CD14-positive monocyte (primary cell): ENCODE results near the gene KRT6C. TPM values are rescaled to one million over a fixed set of nuclear protein-coding genes. Genes with fewer than 3 reads are reported as not detected.

Source experiments
- DNase-seq, 3 donors: peaks; one replicate each; pipeline ENCODE4 v3.0.0-alpha.2; 2011 to 2022
- H2AFZ ChIP-seq: 2 replicates; pipeline ENCODE4 v1.6.0; 2012; ENCODE audit warnings: mild to moderate bottlenecking, low read depth, low read length, inconsistent platforms; ENCODE audit not compliant: insufficient read depth, poor library complexity, severe bottlenecking
- H3K27ac ChIP-seq, 2 donors: 1 replicate in 1 of 2; 2 replicates in 1 of 2; pipeline ENCODE4 v1.5.1; 2012 to 2013; ENCODE audit warnings: low read length in 2 of 2, control low read depth in 1 of 2, inconsistent platforms in 1 of 2, low read depth in 1 of 2, mild to moderate bottlenecking in 1 of 2
- H3K27me3 ChIP-seq, 2 donors: one replicate each; pipeline versions ENCODE4 v1.6.0 to v1.6.1; 2011 to 2013; ENCODE audit warnings: low read length in 2 of 2; ENCODE audit not compliant: control insufficient read depth in 2 of 2, insufficient read depth in 2 of 2
- H3K36me3 ChIP-seq, 2 donors: replicated peaks in 1 of 2; 1 replicate in 1 of 2; 2 replicates in 1 of 2; pipeline versions ENCODE4 v1.5.1 to v1.6.1; 2012 to 2013; ENCODE audit warnings: low read length in 2 of 2, control low read depth in 1 of 2, inconsistent platforms in 1 of 2, mild to moderate bottlenecking in 1 of 2; ENCODE audit not compliant: insufficient read depth in 2 of 2, control insufficient read depth in 1 of 2
- H3K4me1 ChIP-seq, 2 donors: 1 replicate in 1 of 2; 2 replicates in 1 of 2; pipeline versions ENCODE4 v1.5.1 to v1.6.1; 2012 to 2013; ENCODE audit warnings: low read length in 2 of 2, control low read depth in 1 of 2, inconsistent platforms in 1 of 2, mild to moderate bottlenecking in 1 of 2, moderate library complexity in 1 of 2; ENCODE audit not compliant: insufficient read depth in 2 of 2, control insufficient read depth in 1 of 2
- H3K4me2 ChIP-seq: replicated peaks from 2 replicates; pipeline ENCODE3; 2012; ENCODE audit warnings: low read length, moderate library complexity, mild to moderate bottlenecking; ENCODE audit not compliant: poor library complexity, severe bottlenecking; ENCODE audit errors: extremely low read depth
- H3K4me3 ChIP-seq, 3 experiments: fragments of 200-600 bp in 1 of 3; sonication (generic) in 1 of 3; replicated peaks in 1 of 3; 1 replicate in 2 of 3; 2 replicates in 1 of 3; pipeline ENCODE4 v1.5.1; 2011 to 2013; ENCODE audit warnings: low read length in 3 of 3, mild to moderate bottlenecking in 3 of 3, control low read depth in 2 of 3, low read depth in 2 of 3, inconsistent platforms in 1 of 3, moderate library complexity in 1 of 3
- H3K79me2 ChIP-seq: 2 replicates; pipeline ENCODE4 v1.6.0; 2012; ENCODE audit warnings: mild to moderate bottlenecking, control low read depth, inconsistent platforms, low read length, moderate library complexity; ENCODE audit not compliant: insufficient read depth
- H3K9ac ChIP-seq: 2 replicates; pipeline ENCODE4 v1.6.0; 2017; ENCODE audit warnings: low read length, mild to moderate bottlenecking; ENCODE audit not compliant: insufficient read depth, poor library complexity, severe bottlenecking
- H3K9me3 ChIP-seq, 2 donors: replicated peaks in 1 of 2; 1 replicate in 1 of 2; 2 replicates in 1 of 2; pipeline versions ENCODE4 v1.5.1 to v1.6.1; 2012 to 2013; ENCODE audit warnings: low read length in 2 of 2, control low read depth in 1 of 2; ENCODE audit not compliant: control insufficient read depth in 1 of 2, insufficient read depth in 1 of 2
- H4K20me1 ChIP-seq: 2 replicates; pipeline ENCODE4 v1.6.0; 2012; ENCODE audit warnings: mild to moderate bottlenecking, low read length, control low read depth, moderate library complexity; ENCODE audit not compliant: insufficient read depth
- H3K27ac Mint-ChIP-seq, 7 donors: one replicate each; pipeline ENCODE4 v1.8.0; 2020; ENCODE audit warnings: mild to moderate bottlenecking in 7 of 7, mixed read lengths in 7 of 7, moderate library complexity in 6 of 7, inconsistent platforms in 2 of 7
- H3K27me3 Mint-ChIP-seq, 3 donors: one replicate each; pipeline ENCODE4 v1.8.0; 2021 to 2022; ENCODE audit warnings: low read depth in 3 of 3, mild to moderate bottlenecking in 3 of 3, mixed read lengths in 3 of 3, moderate library complexity in 3 of 3, inconsistent platforms in 1 of 3
- H3K36me3 Mint-ChIP-seq, 2 donors: one replicate each; pipeline ENCODE4 v1.8.0; 2020; ENCODE audit warnings: mixed read lengths in 2 of 2, inconsistent platforms in 1 of 2, mild to moderate bottlenecking in 1 of 2
- H3K4me1 Mint-ChIP-seq: one replicate; pipeline ENCODE4 v1.8.0; 2020; ENCODE audit warnings: mild to moderate bottlenecking, mixed read lengths
- H3K4me3 Mint-ChIP-seq, 2 donors: one replicate each; pipeline ENCODE4 v1.8.0; 2020; ENCODE audit warnings: mild to moderate bottlenecking in 2 of 2, mixed read lengths in 2 of 2, moderate library complexity in 1 of 2
- H3K9me3 Mint-ChIP-seq, 7 donors: one replicate each; pipeline ENCODE4 v1.8.0; 2020 to 2022; ENCODE audit warnings: mixed read lengths in 7 of 7, mild to moderate bottlenecking in 6 of 7, moderate library complexity in 6 of 7, inconsistent platforms in 2 of 7
- CTCF ChIP-seq: fragments of 200-600 bp; IDR thresholded peaks from one replicate; pipeline ENCODE4 v1.8.0; 2022; ENCODE audit warnings: antibody characterized with exemption, mild to moderate bottlenecking
- WGBS: methylation state at CpG from one replicate; pipeline ENCODE4 v1.1.5; 2013; ENCODE audit warnings: missing lambda C conversion rate; ENCODE audit not compliant: insufficient coverage; 5-methylcytosine and 5-hydroxymethylcytosine counted together
- intact Hi-C, 2 donors: fragments of 100-400 bp; cut with micrococcal nuclease; formaldehyde crosslinking; loops; one replicate each; pipeline versions ENCODE4 v1.15.0 to v1.15.1; 2023
- polyA plus RNA-seq, 3 donors: library from polyadenylated mRNA; depleted of rRNA in 1 of 3; unstranded in 2 of 3; stranded (reverse) in 1 of 3; fragments of 300-500 nt in 2 of 3; fragments of >200 nt in 1 of 3; fragmentation: Illumina TruSeq in 2 of 3; gene quantifications; 1 replicate in 2 of 3; 2 replicates in 1 of 3; pipeline ENCODE4 v1.2.3, GENCODE V29; 2012 to 2021

The KRT6C gene
- polyA plus RNA-seq, 3 donors = not detected

GRCh38 chr12:52458861-52459260 lies 14.7 kb downstream of the KRT6C start:
- WGBS = 95% methylated on average over 3 of the region's 5 CpGs
- H3K9me3 ChIP-seq = no peaks in the 10 kb centered on the region
- no peak for TF ChIP-seq CTCF
- no peak overlapping the region for H3K4me2 ChIP-seq
- Mint-ChIP-seq H3K4me3 (no peak overlapping the region), H3K27me3 (peaks cover 2 to 19% (median 13%) of the 10 kb centered on the region in 3 donors), H3K4me1 (no peaks in the 10 kb centered on the region), H3K27ac (no peak overlapping the region), H3K36me3 (no peaks in the 10 kb centered on the region), H3K9me3 (peaks cover 0 to 3% (median 0%) of the 10 kb centered on the region in 7 donors)
- H3K36me3 ChIP-seq = no peaks in the 10 kb centered on the region
- no peak for DNase-seq
- no peak overlapping the region for H3K27ac ChIP-seq
- no peaks in the 10 kb centered on the region for H3K79me2 ChIP-seq
- no peaks in the 10 kb centered on the region for H3K4me1 ChIP-seq
- H3K4me3 ChIP-seq = no peak overlapping the region
- H3K27me3 ChIP-seq = peaks cover 3% of the 10 kb centered on the region in 2 donors
- H3K9ac ChIP-seq = no peak overlapping the region
- no peak overlapping the region for H2AFZ ChIP-seq
- intact Hi-C loops = no loop called here
- no peaks in the 10 kb centered on the region for H4K20me1 ChIP-seq

GRCh38 chr12:52455821-52456220 lies 17.8 kb downstream of the KRT6C start:
- DNase-seq = peak in 1 of 3 donors; percentile 2
- no peak overlapping the region for H2AFZ ChIP-seq
- no peak overlapping the region for H3K27ac ChIP-seq
- H3K4me3 ChIP-seq = no peak overlapping the region
- no peak overlapping the region for H3K27ac Mint-ChIP-seq
- intact Hi-C loops = no loop called here
- H4K20me1 ChIP-seq = no peaks in the 10 kb centered on the region
- H3K4me1 Mint-ChIP-seq = no peaks in the 10 kb centered on the region
- H3K36me3 Mint-ChIP-seq = no peaks in the 10 kb centered on the region
- H3K27me3 Mint-ChIP-seq = peaks cover 1 to 18% (median 11%) of the 10 kb centered on the region in 3 donors
- H3K9me3 ChIP-seq = no peaks in the 10 kb centered on the region
- no peak for TF ChIP-seq CTCF
- no peaks in the 10 kb centered on the region for H3K4me1 ChIP-seq
- no peaks in the 10 kb centered on the region for H3K36me3 ChIP-seq
- H3K79me2 ChIP-seq = no peaks in the 10 kb centered on the region
- no CpG with 5 or more reads among the region's 1 CpG for WGBS
- no peak overlapping the region for H3K9ac ChIP-seq
- peaks cover 0 to 2% of the 10 kb centered on the region in 2 donors for H3K27me3 ChIP-seq
- H3K9me3 Mint-ChIP-seq = peaks cover 0 to 3% (median 0%) of the 10 kb centered on the region in 7 donors
- no peak overlapping the region for H3K4me3 Mint-ChIP-seq
- H3K4me2 ChIP-seq = no peak overlapping the region
